ENCODE results near the gene MKNK1.

MKNK1 gene

GRCh38 chr1:46547481-46548383 is 56.3 kb downstream of the MKNK1 start:
- no peak for DNase-seq (ENCODE audit: insufficient read length, low spot score)
- FAIRE-seq, result no peak
- TF ChIP-seq, protein P1, sequence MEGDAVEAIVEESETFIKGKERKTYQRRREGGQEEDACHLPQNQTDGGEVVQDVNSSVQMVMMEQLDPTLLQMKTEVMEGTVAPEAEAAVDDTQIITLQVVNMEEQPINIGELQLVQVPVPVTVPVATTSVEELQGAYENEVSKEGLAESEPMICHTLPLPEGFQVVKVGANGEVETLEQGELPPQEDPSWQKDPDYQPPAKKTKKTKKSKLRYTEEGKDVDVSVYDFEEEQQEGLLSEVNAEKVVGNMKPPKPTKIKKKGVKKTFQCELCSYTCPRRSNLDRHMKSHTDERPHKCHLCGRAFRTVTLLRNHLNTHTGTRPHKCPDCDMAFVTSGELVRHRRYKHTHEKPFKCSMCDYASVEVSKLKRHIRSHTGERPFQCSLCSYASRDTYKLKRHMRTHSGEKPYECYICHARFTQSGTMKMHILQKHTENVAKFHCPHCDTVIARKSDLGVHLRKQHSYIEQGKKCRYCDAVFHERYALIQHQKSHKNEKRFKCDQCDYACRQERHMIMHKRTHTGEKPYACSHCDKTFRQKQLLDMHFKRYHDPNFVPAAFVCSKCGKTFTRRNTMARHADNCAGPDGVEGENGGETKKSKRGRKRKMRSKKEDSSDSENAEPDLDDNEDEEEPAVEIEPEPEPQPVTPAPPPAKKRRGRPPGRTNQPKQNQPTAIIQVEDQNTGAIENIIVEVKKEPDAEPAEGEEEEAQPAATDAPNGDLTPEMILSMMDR (IDR thresholded peaks at IDR 0.05; ENCODE audit: insufficient read depth, missing control alignments), result peak; percentile 59

DNA sequence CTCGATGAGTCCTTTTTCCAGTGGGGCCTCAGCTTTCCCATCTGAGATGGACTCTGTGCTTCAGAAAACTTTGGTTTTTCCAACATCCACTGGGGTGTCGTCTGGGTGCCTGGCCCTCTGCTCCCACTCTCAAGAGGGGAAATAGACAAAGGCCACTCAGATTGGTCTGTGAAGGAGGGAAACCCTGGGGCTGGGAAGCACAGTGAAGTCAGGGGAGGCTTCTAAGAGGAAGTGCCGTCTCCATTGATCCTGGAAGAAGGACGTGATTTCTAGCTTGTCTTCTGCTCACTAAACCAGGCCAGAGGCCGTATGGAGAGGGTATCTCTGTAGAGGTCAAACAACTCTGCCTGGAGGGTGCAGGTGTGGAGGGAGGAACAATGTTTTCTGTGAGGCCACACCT is 57.9 kb downstream of the MKNK1 start:
- TF ChIP-seq, protein P1 (IDR thresholded peaks at IDR 0.05; ENCODE audit: insufficient read depth, missing control alignments), result no peak
- DNase-seq (ENCODE audit: insufficient read length, low spot score) (no peak), FAIRE-seq (no peak)

GRCh38 chr1:46545784-46546183 is 58.3 kb downstream of the MKNK1 start:
- FAIRE-seq (no peak), DNase-seq (ENCODE audit: insufficient read length, low spot score) (no peak)
- TF ChIP-seq, protein P1 (IDR thresholded peaks at IDR 0.05; ENCODE audit: insufficient read depth, missing control alignments), result no peak

DNA sequence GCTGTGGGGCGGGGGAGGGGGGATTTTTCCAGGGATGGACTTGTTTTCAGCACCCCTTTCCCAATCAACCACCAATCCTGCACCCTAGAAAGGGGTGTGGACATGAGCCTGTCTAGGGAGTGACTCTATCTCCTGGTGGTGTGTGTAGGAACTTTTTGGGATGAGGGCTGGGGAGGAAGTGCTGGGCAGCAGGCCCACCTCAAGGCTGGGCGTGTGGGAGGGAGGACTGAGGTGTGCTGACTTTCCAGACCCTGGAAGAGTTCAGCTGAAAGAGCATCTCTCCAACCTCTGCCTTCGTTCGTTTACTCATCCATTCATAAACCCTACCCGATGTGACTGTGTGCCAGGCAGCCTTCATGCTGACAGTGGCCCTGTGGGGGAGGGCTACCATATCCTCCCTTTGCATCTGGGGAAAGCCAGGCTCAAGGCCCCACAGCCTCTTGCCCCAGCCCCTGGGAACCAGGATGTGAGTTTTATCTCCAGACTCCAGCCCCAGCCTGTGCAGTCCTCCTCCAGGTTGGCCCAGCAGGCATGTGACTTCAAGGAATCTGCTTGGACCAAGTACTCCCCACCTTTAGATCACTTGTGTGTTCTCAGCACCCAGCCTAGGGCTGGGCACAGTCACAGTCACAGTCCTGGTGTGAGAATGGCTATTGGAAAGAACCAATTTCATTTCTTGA is 59.4 kb downstream of the MKNK1 start:
- no peak for DNase-seq (ENCODE audit: insufficient read length, low spot score)
- TF ChIP-seq, protein P1 (IDR thresholded peaks at IDR 0.05; ENCODE audit: insufficient read depth, missing control alignments), result no peak
- no peak for FAIRE-seq

DNA sequence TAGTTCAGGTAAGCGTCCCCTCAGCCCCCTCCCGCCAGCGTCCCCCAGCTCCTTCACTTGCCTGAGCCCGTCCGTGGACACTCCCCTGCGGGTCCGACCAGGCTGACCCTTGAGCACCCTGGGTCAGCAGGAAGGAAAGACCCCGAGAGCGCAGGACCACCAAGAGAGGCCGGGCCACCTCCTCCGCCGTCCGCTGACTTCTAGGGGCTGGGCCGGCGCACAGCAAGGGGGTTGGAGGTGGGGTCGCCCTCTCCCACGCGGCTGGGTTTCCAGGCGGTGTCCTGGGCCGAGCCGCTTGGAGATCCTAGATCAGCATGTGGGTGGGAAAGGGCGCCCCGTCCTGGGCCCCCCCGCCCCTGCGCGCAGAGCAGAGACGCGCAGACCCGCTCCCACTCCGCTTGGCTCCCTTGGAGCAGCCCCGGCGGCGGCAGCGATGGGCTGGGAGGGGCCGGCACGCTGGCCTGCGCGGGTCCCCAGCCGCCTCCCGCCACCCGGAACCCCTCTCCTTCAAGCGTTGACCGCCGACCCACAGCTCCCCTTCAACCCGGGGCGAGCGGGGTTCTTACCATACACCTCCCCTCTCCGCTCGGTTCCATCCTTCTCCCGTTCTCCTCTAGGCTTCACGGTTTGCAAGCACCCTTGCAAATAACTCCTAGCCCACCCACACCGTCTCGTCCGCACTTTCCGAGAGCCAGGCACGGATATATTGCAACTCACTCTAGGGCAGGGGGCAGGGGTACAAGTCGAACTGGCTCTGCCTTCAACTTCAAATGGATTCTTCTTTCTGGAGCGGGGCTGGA is 60.1 kb downstream of the MKNK1 start:
- TF ChIP-seq, protein P1 (IDR thresholded peaks at IDR 0.05; ENCODE audit: insufficient read depth, missing control alignments), result no peak
- no peak for DNase-seq (ENCODE audit: insufficient read length, low spot score)
- FAIRE-seq, result no peak

GRCh38 chr1:46543382-46543760 is 60.7 kb downstream of the MKNK1 start:
- FAIRE-seq (no peak), DNase-seq (ENCODE audit: insufficient read length, low spot score) (no peak)
- TF ChIP-seq, protein P1 (IDR thresholded peaks at IDR 0.05; ENCODE audit: insufficient read depth, missing control alignments), result no peak
